ENCODE measurements around the gene EPS8L2.
"Not testable (repeated sequence)": the region's sequence is repeated elsewhere in the genome, so short reads cannot be mapped to it uniquely, and the experiment has no call there.

The EPS8L2 gene

GRCh38 chr11:726278-727220 is 20.5 kb downstream of the EPS8L2 start:
- Histone ChIP-seq H3K4me1 (ENCODE audit: control insufficient read depth, insufficient read depth, low read length) (peaks cover 12% of the 10 kb centered on the region), H3K36me3 (ENCODE audit: control insufficient read depth, insufficient read depth, low read length) (no peaks in the 10 kb centered on the region), H3K4me3 (ENCODE audit: insufficient read depth, low read depth, low read length) (peak overlapping the region; percentile 23), H3K27me3 (ENCODE audit: control insufficient read depth, insufficient read depth, low read length, poor library complexity, severe bottlenecking) (peaks cover 33% of the 10 kb centered on the region), H3K27ac (ENCODE audit: insufficient read depth, low read depth, low read length, poor library complexity, severe bottlenecking) (no peak overlapping the region), H3K9me3 (ENCODE audit: control insufficient read depth, low read length) (no peaks in the 10 kb centered on the region)
- WGBS, 2 experiments, result 45 to 55% methylated on average over 61 of the region's 61 CpGs

- H3K27ac ChIP-seq (ENCODE audit: insufficient read depth, low read depth, low read length, poor library complexity, severe bottlenecking), result no peak overlapping the region
- no peak overlapping the region for H3K4me3 ChIP-seq (ENCODE audit: insufficient read depth, low read depth, low read length)
- no peaks in the 10 kb centered on the region for H3K9me3 ChIP-seq (ENCODE audit: control insufficient read depth, low read length)
- no peaks in the 10 kb centered on the region for H3K36me3 ChIP-seq (ENCODE audit: control insufficient read depth, insufficient read depth, low read length)
- WGBS, 2 experiments, result 93 to 94% methylated on average over 12 of the region's 12 CpGs
- peaks cover 12% of the 10 kb centered on the region for H3K4me1 ChIP-seq (ENCODE audit: control insufficient read depth, insufficient read depth, low read length)
- peaks cover 33% of the 10 kb centered on the region for H3K27me3 ChIP-seq (ENCODE audit: control insufficient read depth, insufficient read depth, low read length, poor library complexity, severe bottlenecking)
Measured at GRCh38 chr11:727281-727701, 21.3 kb downstream of the EPS8L2 start.

GRCh38 chr11:727859-728748 is 22.1 kb downstream of the EPS8L2 start:
- Histone ChIP-seq H3K4me1 (ENCODE audit: control insufficient read depth, insufficient read depth, low read length) (peaks cover 12% of the 10 kb centered on the region), H3K27ac (ENCODE audit: insufficient read depth, low read depth, low read length, poor library complexity, severe bottlenecking) (no peak overlapping the region), H3K36me3 (ENCODE audit: control insufficient read depth, insufficient read depth, low read length) (no peaks in the 10 kb centered on the region), H3K9me3 (ENCODE audit: control insufficient read depth, low read length) (no peaks in the 10 kb centered on the region), H3K4me3 (ENCODE audit: insufficient read depth, low read depth, low read length) (no peak overlapping the region), H3K27me3 (ENCODE audit: control insufficient read depth, insufficient read depth, low read length, poor library complexity, severe bottlenecking) (peaks cover 33% of the 10 kb centered on the region)
- WGBS, 2 experiments, result 41 to 44% methylated on average over 31 of the region's 31 CpGs

- no peaks in the 10 kb centered on the region for H3K36me3 ChIP-seq (ENCODE audit: control insufficient read depth, insufficient read depth, low read length)
- 92 to 93% methylated on average over 15 of the region's 15 CpGs for WGBS, 2 experiments
- peaks cover 33% of the 10 kb centered on the region for H3K27me3 ChIP-seq (ENCODE audit: control insufficient read depth, insufficient read depth, low read length, poor library complexity, severe bottlenecking)
- peaks cover 12% of the 10 kb centered on the region for H3K4me1 ChIP-seq (ENCODE audit: control insufficient read depth, insufficient read depth, low read length)
- no peak overlapping the region for H3K4me3 ChIP-seq (ENCODE audit: insufficient read depth, low read depth, low read length)
- no peak overlapping the region for H3K27ac ChIP-seq (ENCODE audit: insufficient read depth, low read depth, low read length, poor library complexity, severe bottlenecking)
- H3K9me3 ChIP-seq (ENCODE audit: control insufficient read depth, low read length), result no peaks in the 10 kb centered on the region
Measured at GRCh38 chr11:728901-729491, 23.0 kb downstream of the EPS8L2 start.

- WGBS, 2 experiments, result 85 to 90% methylated on average over 17 of the region's 17 CpGs
- peaks cover 33% of the 10 kb centered on the region for H3K27me3 ChIP-seq (ENCODE audit: control insufficient read depth, insufficient read depth, low read length, poor library complexity, severe bottlenecking)
- peaks cover 12% of the 10 kb centered on the region for H3K4me1 ChIP-seq (ENCODE audit: control insufficient read depth, insufficient read depth, low read length)
- no peaks in the 10 kb centered on the region for H3K36me3 ChIP-seq (ENCODE audit: control insufficient read depth, insufficient read depth, low read length)
- no peak overlapping the region for H3K4me3 ChIP-seq (ENCODE audit: insufficient read depth, low read depth, low read length)
- no peaks in the 10 kb centered on the region for H3K9me3 ChIP-seq (ENCODE audit: control insufficient read depth, low read length)
- no peak overlapping the region for H3K27ac ChIP-seq (ENCODE audit: insufficient read depth, low read depth, low read length, poor library complexity, severe bottlenecking)
Measured at GRCh38 chr11:729492-730074, 23.6 kb downstream of the EPS8L2 start.

- Histone ChIP-seq H3K4me1 (ENCODE audit: control insufficient read depth, insufficient read depth, low read length) (no peaks in the 10 kb centered on the region), H3K9me3 (ENCODE audit: control insufficient read depth, low read length) (no peaks in the 10 kb centered on the region), H3K27me3 (ENCODE audit: control insufficient read depth, insufficient read depth, low read length, poor library complexity, severe bottlenecking) (no peaks in the 10 kb centered on the region), H3K27ac (ENCODE audit: insufficient read depth, low read depth, low read length, poor library complexity, severe bottlenecking) (no peak overlapping the region), H3K36me3 (ENCODE audit: control insufficient read depth, insufficient read depth, low read length) (no peaks in the 10 kb centered on the region), H3K4me3 (ENCODE audit: insufficient read depth, low read depth, low read length) (no peak overlapping the region)
- WGBS, 2 experiments, result 91 to 93% methylated on average over 20 of the region's 20 CpGs
Measured at GRCh38 chr11:733072-733471, 27.0 kb downstream of the EPS8L2 start.

- H3K36me3 ChIP-seq (ENCODE audit: control insufficient read depth, insufficient read depth, low read length); H3K4me1 ChIP-seq (ENCODE audit: control insufficient read depth, insufficient read depth, low read length); H3K9me3 ChIP-seq (ENCODE audit: control insufficient read depth, low read length); H3K27ac ChIP-seq (ENCODE audit: insufficient read depth, low read depth, low read length, poor library complexity, severe bottlenecking); H3K27me3 ChIP-seq (ENCODE audit: control insufficient read depth, insufficient read depth, low read length, poor library complexity, severe bottlenecking); H3K4me3 ChIP-seq (ENCODE audit: insufficient read depth, low read depth, low read length): not testable (repeated sequence)
- WGBS, 2 experiments, result 94 to 97% methylated on average over 21 to 25 of the region's 26 CpGs
Measured at GRCh38 chr11:734541-734940, 28.5 kb downstream of the EPS8L2 start.

- 90 to 91% methylated on average over 11 of the region's 11 CpGs for WGBS, 2 experiments
- H3K36me3 ChIP-seq (ENCODE audit: control insufficient read depth, insufficient read depth, low read length), result no peaks in the 10 kb centered on the region
Measured at GRCh38 chr11:737366-737765, 31.3 kb downstream of the EPS8L2 start.

GRCh38 chr11:737899-738298 is 31.9 kb downstream of the EPS8L2 start:
- H3K4me3 ChIP-seq (ENCODE audit: insufficient read depth, low read depth, low read length), result not testable (repeated sequence)

More at GRCh38 chr11:737366-737765, 31.3 kb downstream of the EPS8L2 start:
- no peaks in the 10 kb centered on the region for H3K4me1 ChIP-seq (ENCODE audit: control insufficient read depth, insufficient read depth, low read length)
- H3K27me3 ChIP-seq (ENCODE audit: control insufficient read depth, insufficient read depth, low read length, poor library complexity, severe bottlenecking), result no peaks in the 10 kb centered on the region
- no peak overlapping the region for H3K4me3 ChIP-seq (ENCODE audit: insufficient read depth, low read depth, low read length)
- no peaks in the 10 kb centered on the region for H3K9me3 ChIP-seq (ENCODE audit: control insufficient read depth, low read length)
- H3K27ac ChIP-seq (ENCODE audit: insufficient read depth, low read depth, low read length, poor library complexity, severe bottlenecking), result no peak overlapping the region

More at GRCh38 chr11:737899-738298, 31.9 kb downstream of the EPS8L2 start:
- not testable (repeated sequence) for H3K27me3 ChIP-seq (ENCODE audit: control insufficient read depth, insufficient read depth, low read length, poor library complexity, severe bottlenecking); H3K9me3 ChIP-seq (ENCODE audit: control insufficient read depth, low read length); H3K4me1 ChIP-seq (ENCODE audit: control insufficient read depth, insufficient read depth, low read length); H3K27ac ChIP-seq (ENCODE audit: insufficient read depth, low read depth, low read length, poor library complexity, severe bottlenecking); H3K36me3 ChIP-seq (ENCODE audit: control insufficient read depth, insufficient read depth, low read length)
- WGBS, 2 experiments, result 87 to 88% methylated on average over 10 of the region's 10 CpGs
